Neural cell (in vitro differentiated cells): ENCODE measurements around the gene KRTAP10-11. TPM values are rescaled to one million over a fixed set of nuclear protein-coding genes. Genes with fewer than 3 reads are reported as not detected.

Source experiments
- H2AFZ ChIP-seq: fragments of 200-600, 300-800 bp; sonication (generic), shearing (Covaris generic); 2 replicates; pipeline ENCODE4 v1.6.0; 2014; ENCODE audit warnings: low read depth, mild to moderate bottlenecking, antibody characterized with exemption, low read length, moderate library complexity
- H3F3A ChIP-seq: fragments of 200-600 bp; shearing (Covaris generic); 2 replicates; pipeline ENCODE4 v1.6.1; 2016; ENCODE audit warnings: mild to moderate bottlenecking, moderate library complexity, mixed read lengths, antibody characterized with exemption, low read length; ENCODE audit not compliant: insufficient read depth, poor library complexity, severe bottlenecking
- H3K27ac ChIP-seq: fragments of 200-600, 300-800 bp; sonication (generic), shearing (Covaris generic); 2 replicates; pipeline ENCODE4 v1.5.1; 2014; ENCODE audit warnings: mild to moderate bottlenecking, low read length, moderate library complexity
- H3K27me3 ChIP-seq: fragments of 300-800, 200-600 bp; sonication (generic), shearing (Covaris generic); 2 replicates; pipeline ENCODE4 v1.6.0; 2014; ENCODE audit warnings: mild to moderate bottlenecking, low read depth, low read length, moderate library complexity; ENCODE audit not compliant: insufficient read depth
- H3K36me3 ChIP-seq: fragments of 300-800, 200-600 bp; sonication (generic), shearing (Covaris generic); 2 replicates; pipeline ENCODE4 v1.5.1; 2014; ENCODE audit warnings: mild to moderate bottlenecking, antibody characterized with exemption, low read length, moderate library complexity; ENCODE audit not compliant: insufficient read depth
- H3K4me2 ChIP-seq: fragments of 300-800, 200-600 bp; sonication (generic), shearing (Covaris generic); 2 replicates; pipeline ENCODE4 v1.6.0; 2014; ENCODE audit warnings: mild to moderate bottlenecking, low read length
- H3K4me3 ChIP-seq: fragments of 300-800, 200-600 bp; sonication (generic), shearing (Covaris generic); 2 replicates; pipeline ENCODE4 v1.5.1; 2014; ENCODE audit warnings: mild to moderate bottlenecking, low read length, moderate library complexity
- H3K79me2 ChIP-seq: fragments of 200-600 bp; shearing (Covaris generic); replicated peaks from 2 replicates; pipeline ENCODE4 v1.6.0; 2014; ENCODE audit warnings: mild to moderate bottlenecking, low read length, moderate library complexity; ENCODE audit not compliant: insufficient read depth
- H3K9ac ChIP-seq: fragments of 300-800, 200-600 bp; sonication (generic), shearing (Covaris generic); 2 replicates; pipeline ENCODE4 v1.6.1; 2016; ENCODE audit warnings: mild to moderate bottlenecking, low read length, mixed read lengths
- H3K9me2 ChIP-seq: fragments of 200-600 bp; shearing (Covaris generic); 2 replicates; pipeline ENCODE4 v1.6.1; 2016; ENCODE audit warnings: mild to moderate bottlenecking, low read length, mixed read lengths; ENCODE audit not compliant: insufficient read depth
- H3K9me3 ChIP-seq: fragments of 200-600, 300-800 bp; sonication (generic), shearing (Covaris generic); 2 replicates; pipeline ENCODE4 v1.6.1; 2016; ENCODE audit warnings: mild to moderate bottlenecking, mixed run types, low read length, moderate library complexity, mixed read lengths
- H4K20me1 ChIP-seq: fragments of 200-600 bp; shearing (Covaris generic); 2 replicates; pipeline ENCODE4 v1.6.1; 2016; ENCODE audit warnings: mild to moderate bottlenecking, mixed run types; ENCODE audit not compliant: insufficient read depth
- CTCF ChIP-seq: fragments of 450-650 bp; IDR thresholded peaks from 2 replicates; pipeline ENCODE4 v1.5.1; 2014; ENCODE audit warnings: antibody characterized with exemption, mild to moderate bottlenecking, moderate library complexity; ENCODE audit not compliant: poor library complexity, severe bottlenecking
- EP300 ChIP-seq: fragments of 450-650 bp; conservative IDR thresholded peaks from 2 replicates; pipeline ENCODE4 v1.6.1; 2014; ENCODE audit warnings: antibody characterized with exemption, mild to moderate bottlenecking, moderate library complexity; ENCODE audit not compliant: poor library complexity, severe bottlenecking
- EZH2 ChIP-seq: fragments of 200-600, 300-800 bp; shearing (Covaris generic), sonication (generic); IDR thresholded peaks from 2 replicates; pipeline ENCODE4 v1.6.1; 2014; ENCODE audit warnings: antibody characterized with exemption, low read length, borderline replicate concordance, mild to moderate bottlenecking; ENCODE audit not compliant: insufficient read depth, poor library complexity, severe bottlenecking
- MXI1 ChIP-seq: fragments of 450-650 bp; conservative IDR thresholded peaks from 2 replicates; pipeline ENCODE4 v1.6.1; 2014; ENCODE audit warnings: antibody characterized with exemption, mild to moderate bottlenecking; ENCODE audit not compliant: poor library complexity, severe bottlenecking
- POLR2AphosphoS5 ChIP-seq: IDR thresholded peaks from 2 replicates; pipeline ENCODE4 v1.6.1; 2012
- RAD21 ChIP-seq: fragments of 450-650 bp; conservative IDR thresholded peaks from 2 replicates; pipeline ENCODE4 v1.6.1; 2014; ENCODE audit warnings: antibody characterized with exemption, mild to moderate bottlenecking, moderate library complexity
- REST ChIP-seq: IDR thresholded peaks from 2 replicates; pipeline ENCODE4 v1.6.1; 2012; ENCODE audit warnings: borderline replicate concordance
- SMC3 ChIP-seq: fragments of 450-650 bp; conservative IDR thresholded peaks from 2 replicates; pipeline ENCODE4 v1.6.1; 2014; ENCODE audit warnings: antibody characterized with exemption, mild to moderate bottlenecking, moderate library complexity; ENCODE audit not compliant: poor library complexity
- TAF1 ChIP-seq: IDR thresholded peaks from 2 replicates; pipeline ENCODE4 v1.6.1; 2012; ENCODE audit warnings: low read depth
- polyA plus RNA-seq: library from polyadenylated mRNA; depleted of rRNA; stranded (reverse); fragments of >200 nt; gene quantifications from 2 replicates; pipeline ENCODE4 v1.2.3, GENCODE V29; 2014

The KRTAP10-11 gene
- polyA plus RNA-seq, 1 donor from 2014 or later, result not detected

GRCh38 chr21:44670642-44671432 is 24.6 kb downstream of the KRTAP10-11 start:
- H3K9ac ChIP-seq, result no peak overlapping the region
- no peak overlapping the region for H2AFZ ChIP-seq
- peaks cover 4% of the 10 kb centered on the region for H3K9me3 ChIP-seq
- H3K27me3 ChIP-seq, result no peaks in the 10 kb centered on the region
- no peak overlapping the region for H3K4me2 ChIP-seq
- H3F3A ChIP-seq, result no peaks in the 10 kb centered on the region
- no peaks in the 10 kb centered on the region for H3K79me2 ChIP-seq
- H3K27ac ChIP-seq, result no peak overlapping the region
- TF ChIP-seq EZH2 (no peak), RAD21 (no peak), CTCF (no peak), POLR2AphosphoS5 (no peak), REST (no peak), TAF1 (no peak), SMC3 (no peak), EP300 (no peak), MXI1 (no peak)
- H3K9me2 ChIP-seq, result no peaks in the 10 kb centered on the region
- no peaks in the 10 kb centered on the region for H4K20me1 ChIP-seq
- no peaks in the 10 kb centered on the region for H3K36me3 ChIP-seq
- no peak overlapping the region for H3K4me3 ChIP-seq

- Histone ChIP-seq H3K27ac (no peak overlapping the region), H3K9me2 (no peaks in the 10 kb centered on the region), H3K4me3 (no peak overlapping the region), H3K9ac (no peak overlapping the region), H3K79me2 (no peaks in the 10 kb centered on the region), H3K9me3 (peaks cover 4% of the 10 kb centered on the region), H4K20me1 (no peaks in the 10 kb centered on the region), H3K4me2 (no peak overlapping the region), H3K27me3 (no peaks in the 10 kb centered on the region), H2AFZ (no peak overlapping the region), H3F3A (no peaks in the 10 kb centered on the region), H3K36me3 (no peaks in the 10 kb centered on the region)
- TF ChIP-seq RAD21, result no peak
- TF ChIP-seq EZH2, result no peak
- TF ChIP-seq MXI1, result no peak
- no peak for TF ChIP-seq TAF1
- no peak for TF ChIP-seq CTCF
- TF ChIP-seq SMC3, result no peak
- no peak for TF ChIP-seq POLR2AphosphoS5
- no peak for TF ChIP-seq REST
- TF ChIP-seq EP300, result no peak
Measured at GRCh38 chr21:44671911-44672310, 25.7 kb downstream of the KRTAP10-11 start.
